ENCODE data around the gene GPX3.

GPX3 gene

DNA sequence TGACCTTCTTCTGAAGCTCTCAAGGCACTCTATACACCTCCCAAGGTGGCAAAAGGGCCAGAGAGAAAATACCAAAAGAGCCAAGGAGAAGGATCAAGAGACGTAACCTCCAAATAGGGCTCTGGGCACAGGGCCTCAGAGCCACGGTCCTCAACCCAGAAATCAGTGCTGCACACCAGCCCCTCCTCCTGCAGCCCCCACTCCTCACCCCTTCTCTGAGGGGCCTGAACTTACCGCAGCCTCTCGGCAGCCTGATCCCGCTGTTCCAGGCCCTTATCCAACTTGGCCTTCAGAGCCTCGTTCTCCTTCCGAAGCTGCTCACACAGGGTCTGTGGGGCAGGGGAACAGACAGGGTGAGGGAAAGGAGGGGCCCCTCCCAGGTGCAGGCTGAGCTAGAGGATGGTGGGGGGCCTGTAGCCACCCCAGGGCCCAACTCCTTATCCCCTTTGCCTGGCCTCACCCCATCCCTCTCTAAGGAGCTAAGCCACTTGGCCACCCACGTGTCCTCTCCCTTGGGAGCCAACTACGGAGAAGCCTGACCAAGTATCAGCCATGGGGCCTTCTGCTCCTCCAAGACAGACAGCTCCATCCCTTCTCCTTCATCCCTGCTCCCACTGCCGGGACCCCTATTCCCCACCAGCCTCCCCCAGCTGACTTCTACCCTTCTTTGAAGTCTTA lies 31.7 kb downstream of the GPX3 start:
- in situ Hi-C loops (cut with HindIII; ENCODE audit: low sequenced_read_pairs) = no loop called here
- no peak overlapping the region for H3K4me3 ChIP-seq (ENCODE audit: low read depth, low read length)
- DNase-seq (ENCODE audit: low read depth) = no peak
- TF ChIP-seq, protein P1, sequence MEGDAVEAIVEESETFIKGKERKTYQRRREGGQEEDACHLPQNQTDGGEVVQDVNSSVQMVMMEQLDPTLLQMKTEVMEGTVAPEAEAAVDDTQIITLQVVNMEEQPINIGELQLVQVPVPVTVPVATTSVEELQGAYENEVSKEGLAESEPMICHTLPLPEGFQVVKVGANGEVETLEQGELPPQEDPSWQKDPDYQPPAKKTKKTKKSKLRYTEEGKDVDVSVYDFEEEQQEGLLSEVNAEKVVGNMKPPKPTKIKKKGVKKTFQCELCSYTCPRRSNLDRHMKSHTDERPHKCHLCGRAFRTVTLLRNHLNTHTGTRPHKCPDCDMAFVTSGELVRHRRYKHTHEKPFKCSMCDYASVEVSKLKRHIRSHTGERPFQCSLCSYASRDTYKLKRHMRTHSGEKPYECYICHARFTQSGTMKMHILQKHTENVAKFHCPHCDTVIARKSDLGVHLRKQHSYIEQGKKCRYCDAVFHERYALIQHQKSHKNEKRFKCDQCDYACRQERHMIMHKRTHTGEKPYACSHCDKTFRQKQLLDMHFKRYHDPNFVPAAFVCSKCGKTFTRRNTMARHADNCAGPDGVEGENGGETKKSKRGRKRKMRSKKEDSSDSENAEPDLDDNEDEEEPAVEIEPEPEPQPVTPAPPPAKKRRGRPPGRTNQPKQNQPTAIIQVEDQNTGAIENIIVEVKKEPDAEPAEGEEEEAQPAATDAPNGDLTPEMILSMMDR (IDR thresholded peaks at IDR 0.05; ENCODE audit: low read depth, low read length, missing control alignments) = no peak

DNA sequence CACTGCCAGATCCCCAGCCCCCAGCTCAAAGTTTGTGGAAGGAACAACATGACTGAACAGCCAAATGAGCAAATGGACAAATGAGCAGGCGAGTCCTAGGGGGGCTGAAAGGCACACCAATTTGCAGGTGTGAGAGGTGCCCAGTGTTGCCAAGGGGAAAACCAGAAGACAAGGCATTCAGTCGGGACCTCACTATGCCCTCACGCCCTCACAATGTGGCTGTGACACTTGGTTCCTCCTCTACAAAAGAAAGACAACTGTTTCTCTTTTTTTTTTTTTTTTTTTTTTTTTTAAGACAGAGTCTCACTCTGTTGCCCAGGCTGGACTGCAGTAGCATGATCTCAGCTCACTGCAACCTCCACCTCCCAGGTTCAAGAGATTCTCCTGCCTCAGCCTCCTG lies 32.4 kb downstream of the GPX3 start:
- in situ Hi-C loops (cut with HindIII; ENCODE audit: low sequenced_read_pairs) = no loop called here
- DNase-seq (ENCODE audit: low read depth) = no peak
- TF ChIP-seq, protein P1 (IDR thresholded peaks at IDR 0.05; ENCODE audit: low read depth, low read length, missing control alignments) = no peak
- no peak overlapping the region for H3K4me3 ChIP-seq (ENCODE audit: low read depth, low read length)

GRCh38 chr5:151053796-151054462 lies 33.5 kb downstream of the GPX3 start:
- TF ChIP-seq, protein P1 (IDR thresholded peaks at IDR 0.05; ENCODE audit: low read depth, low read length, missing control alignments) = no peak
- no peak overlapping the region for H3K4me3 ChIP-seq (ENCODE audit: low read depth, low read length)
- no peak for DNase-seq (ENCODE audit: low read depth)
- in situ Hi-C loops (cut with HindIII; ENCODE audit: low sequenced_read_pairs) = no loop called here

DNA sequence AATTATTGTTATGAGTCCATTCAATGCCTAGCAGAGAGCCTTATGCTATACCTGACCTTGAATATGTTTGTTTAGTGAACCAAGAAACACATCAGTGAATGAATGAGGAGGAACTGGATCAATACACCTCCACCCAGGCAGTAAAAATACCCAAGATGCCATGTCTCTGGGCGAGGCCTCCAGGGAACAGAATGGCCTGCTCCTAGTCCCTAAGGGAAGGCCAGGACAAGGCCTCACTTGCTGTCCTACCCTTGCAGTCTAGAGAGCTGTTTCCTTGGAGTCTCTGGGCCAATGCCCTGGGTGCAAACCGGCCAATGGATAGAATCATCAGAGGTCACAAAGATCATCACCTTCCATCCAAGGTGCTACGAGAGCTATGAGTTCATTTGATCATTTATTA lies 34.3 kb downstream of the GPX3 start:
- TF ChIP-seq, protein P1 (IDR thresholded peaks at IDR 0.05; ENCODE audit: low read depth, low read length, missing control alignments) = no peak
- no peak for DNase-seq (ENCODE audit: low read depth)
- no peak overlapping the region for H3K4me3 ChIP-seq (ENCODE audit: low read depth, low read length)
- in situ Hi-C loops (cut with HindIII; ENCODE audit: low sequenced_read_pairs) = no loop called here

DNA sequence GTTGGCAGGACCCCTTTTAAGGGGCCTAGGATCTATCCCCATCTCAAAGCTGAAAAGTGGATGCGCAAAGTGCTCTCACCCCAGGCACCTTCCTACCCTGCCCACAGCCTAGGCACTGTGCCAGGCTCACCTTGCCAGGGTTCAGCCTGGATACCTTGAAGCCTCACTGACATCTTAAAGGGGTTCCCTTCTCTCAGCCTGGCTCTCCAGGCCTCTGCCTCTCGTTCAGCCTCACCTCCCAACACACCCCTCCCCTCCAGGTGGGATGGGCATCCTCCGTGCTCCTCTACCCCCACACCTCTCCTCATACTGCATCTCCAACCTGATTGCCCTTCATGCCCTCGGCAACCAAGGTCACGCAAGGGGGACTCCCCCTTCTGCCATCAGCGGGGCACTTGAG lies 34.9 kb downstream of the GPX3 start:
- TF ChIP-seq, protein P1 (IDR thresholded peaks at IDR 0.05; ENCODE audit: low read depth, low read length, missing control alignments) = no peak
- in situ Hi-C loops (cut with HindIII; ENCODE audit: low sequenced_read_pairs) = no loop called here
- DNase-seq (ENCODE audit: low read depth) = no peak
- no peak overlapping the region for H3K4me3 ChIP-seq (ENCODE audit: low read depth, low read length)

GRCh38 chr5:151056379-151057325 lies 36.3 kb downstream of the GPX3 start:
- H3K4me3 ChIP-seq (ENCODE audit: low read depth, low read length) = no peak overlapping the region
- in situ Hi-C loops (cut with HindIII; ENCODE audit: low sequenced_read_pairs) = no loop called here
- TF ChIP-seq, protein P1 (IDR thresholded peaks at IDR 0.05; ENCODE audit: low read depth, low read length, missing control alignments) = no peak

More at GRCh38 chr5:151056379-151057325, 36.3 kb downstream of the GPX3 start:
- DNase-seq (ENCODE audit: low read depth) = no peak

Measured in astrocyte of the cerebellum (primary cell).